Upper lobe of right lung (tissue), 1 donor: ENCODE measurements around the gene PLPP6. TPM values are rescaled to one million over a fixed set of nuclear protein-coding genes. Genes with fewer than 3 reads are reported as not detected.
A peak's percentile ranks its signal among the peaks of the same experiment; 100 is the strongest.
"Not testable (repeated sequence)": the region's sequence is repeated elsewhere in the genome, so short reads cannot be mapped to it uniquely, and the experiment has no call there.

ENCODE experiments used
- ATAC-seq: fragments of 200-7000 bp; cut with Tn5 transposase; one replicate; pipeline ENCODE4 v1.9.1; 2020; ENCODE audit warnings: mild to moderate bottlenecking, moderate library complexity
- DNase-seq: peaks from one replicate; pipeline ENCODE4 v3.0.0-alpha.2; 2020
- H3K27ac ChIP-seq: fragments of 200-600 bp; one replicate; pipeline ENCODE4 v1.8.0; 2022
- H3K27me3 ChIP-seq: fragments of 200-600 bp; one replicate; pipeline ENCODE4 v1.8.0; 2022; ENCODE audit warnings: mild to moderate bottlenecking
- H3K36me3 ChIP-seq: fragments of 200-600 bp; one replicate; pipeline ENCODE4 v1.8.0; 2022
- H3K4me1 ChIP-seq: fragments of 200-600 bp; one replicate; pipeline ENCODE4 v1.8.0; 2022
- H3K4me3 ChIP-seq: fragments of 200-600 bp; one replicate; pipeline ENCODE4 v1.8.0; 2022; ENCODE audit warnings: mild to moderate bottlenecking
- H3K9me3 ChIP-seq: fragments of 200-600 bp; one replicate; pipeline ENCODE4 v1.8.0; 2022
- CTCF ChIP-seq: fragments of 200-600 bp; IDR thresholded peaks from one replicate; pipeline ENCODE4 v1.8.0; 2022; ENCODE audit warnings: antibody characterized with exemption
- intact Hi-C: fragments of 100-400 bp; cut with DNase I; formaldehyde crosslinking; loops from one replicate; pipeline ENCODE4 v1.11.0; 2022
- total RNA-seq: library from RNA; stranded (reverse); fragmentation: NEBNext Ultra II Directional; extraction: Animal tissue kit (Norgen Biotek cat#: 25700); gene quantifications from one replicate; pipeline ENCODE4 v1.2.1, GENCODE V29; 2021
- donor health status: DM: no; HTN: yes; CAD: no; lungs with severe emphysema.

The PLPP6 gene
- total RNA-seq, 1 donor from 2014 or later = 5.5 TPM

GRCh38 chr9:4656621-4657020, 5.5 kb upstream of the PLPP6 start:
- no peak for TF ChIP-seq CTCF
- no peaks in the 10 kb centered on the region for H3K9me3 ChIP-seq
- no peak for ATAC-seq
- H3K4me1 ChIP-seq = peaks cover 9% of the 10 kb centered on the region
- no peaks in the 10 kb centered on the region for H3K27me3 ChIP-seq
- intact Hi-C loops = no loop called here
- H3K4me3 ChIP-seq = no peak overlapping the region
- H3K27ac ChIP-seq = no peak overlapping the region
- no peak for DNase-seq
- H3K36me3 ChIP-seq = no peaks in the 10 kb centered on the region

GRCh38 chr9:4657426-4658159, 4.5 kb upstream of the PLPP6 start:
- intact Hi-C loops = no loop called here
- TF ChIP-seq CTCF = no peak

GRCh38 chr9:4660665-4661064, 1.4 kb upstream of the PLPP6 start:
- H3K4me1 ChIP-seq = peaks cover 37% of the 10 kb centered on the region
- H3K27ac ChIP-seq, ATAC-seq, H3K36me3 ChIP-seq, H3K9me3 ChIP-seq, DNase-seq, intact Hi-C loops, H3K4me3 ChIP-seq, H3K27me3 ChIP-seq: not testable (repeated sequence)

More at GRCh38 chr9:4657426-4658159, 4.5 kb upstream of the PLPP6 start:
- no peak overlapping the region for H3K4me3 ChIP-seq
- no peaks in the 10 kb centered on the region for H3K9me3 ChIP-seq
- H3K36me3 ChIP-seq = no peaks in the 10 kb centered on the region
- peaks cover 13% of the 10 kb centered on the region for H3K4me1 ChIP-seq
- ATAC-seq = no peak
- DNase-seq = no peak
- H3K27me3 ChIP-seq = no peaks in the 10 kb centered on the region
- H3K27ac ChIP-seq = peak overlapping the region; percentile 13

- intact Hi-C loops = no loop called here
- Histone ChIP-seq H3K4me3 (no peak overlapping the region), H3K4me1 (peaks cover 37% of the 10 kb centered on the region), H3K27me3 (no peaks in the 10 kb centered on the region), H3K36me3 (no peaks in the 10 kb centered on the region), H3K9me3 (no peaks in the 10 kb centered on the region), H3K27ac (no peak overlapping the region)
- no peak for ATAC-seq
- DNase-seq = no peak
- no peak for TF ChIP-seq CTCF
These were observed 929 bp upstream of the PLPP6 start for GRCh38 chr9:4661165-4661564.

- Histone ChIP-seq H3K27me3 (no peaks in the 10 kb centered on the region), H3K27ac (peak overlapping the region; percentile 85), H3K4me3 (peak overlapping the region; percentile 81), H3K4me1 (peaks cover 37% of the 10 kb centered on the region), H3K36me3 (no peaks in the 10 kb centered on the region), H3K9me3 (no peaks in the 10 kb centered on the region)
- ATAC-seq (no peak), DNase-seq (no peak)
- TF ChIP-seq CTCF = no peak
- intact Hi-C loops = no loop called here
These were observed 483 bp upstream of the PLPP6 start for GRCh38 chr9:4661611-4662010.

- Histone ChIP-seq H3K36me3 (no peaks in the 10 kb centered on the region), H3K27me3 (no peaks in the 10 kb centered on the region), H3K27ac (peak overlapping the region; percentile 85), H3K4me1 (peaks cover 33% of the 10 kb centered on the region), H3K4me3 (peak overlapping the region; percentile 81), H3K9me3 (no peaks in the 10 kb centered on the region)
- no peak for ATAC-seq
- intact Hi-C loops = no loop called here
- TF ChIP-seq CTCF = no peak
- DNase-seq = no peak
These were observed 1.1 kb downstream of the PLPP6 start for GRCh38 chr9:4662989-4663792.
